Stimulated activated naive CD8-positive, alpha-beta T cell treated with anti-CD3 and anti-CD28 coated beads, Interleukin-15, Interleukin-2, amounts not matched to agents 100 U/mL and 50 U/mL, for 24 hours (primary cell): ENCODE results near the gene GSE1.
A peak's percentile ranks its signal among the peaks of the same experiment; 100 is the strongest.

ENCODE experiments used
- ATAC-seq: fragments of 150-1000 bp; cut with Tn5 transposase; one replicate; pipeline ENCODE4 v1.10.0; 2021
- DNase-seq: peaks from one replicate; pipeline ENCODE4 v3.0.0; 2021

The GSE1 gene

GRCh38 chr16:85620374-85620773 lies 7.3 kb downstream of the GSE1 start:
- no peak for ATAC-seq
- no peak for DNase-seq

GRCh38 chr16:85621698-85622428 lies 8.7 kb downstream of the GSE1 start:
- ATAC-seq (no peak), DNase-seq (no peak)

GRCh38 chr16:85622683-85623082 lies 9.6 kb downstream of the GSE1 start:
- DNase-seq: no peak

GRCh38 chr16:85623250-85623649 lies 10.1 kb downstream of the GSE1 start:
- ATAC-seq: no peak

More at GRCh38 chr16:85622683-85623082, 9.6 kb downstream of the GSE1 start:
- ATAC-seq: no peak

GRCh38 chr16:85623997-85624601 lies 11.0 kb downstream of the GSE1 start:
- DNase-seq (no peak), ATAC-seq (no peak)

More at GRCh38 chr16:85623250-85623649, 10.1 kb downstream of the GSE1 start:
- no peak for DNase-seq

GRCh38 chr16:85624646-85625045 lies 11.5 kb downstream of the GSE1 start:
- DNase-seq: no peak
- ATAC-seq: no peak

GRCh38 chr16:85625053-85625452 lies 11.9 kb downstream of the GSE1 start:
- DNase-seq (no peak), ATAC-seq (no peak)

- ATAC-seq: no peak
- no peak for DNase-seq
These were observed 12.5 kb downstream of the GSE1 start for GRCh38 chr16:85625485-85626117.

GRCh38 chr16:85626191-85626981 lies 13.3 kb downstream of the GSE1 start:
- DNase-seq: no peak
- no peak for ATAC-seq

GRCh38 chr16:85627089-85627488 lies 14.0 kb downstream of the GSE1 start:
- no peak for ATAC-seq
- DNase-seq: no peak

GRCh38 chr16:85627526-85628264 lies 14.6 kb downstream of the GSE1 start:
- DNase-seq: no peak
- ATAC-seq: no peak

- no peak for DNase-seq
These were observed 15.1 kb downstream of the GSE1 start for GRCh38 chr16:85628265-85628556.

GRCh38 chr16:85628645-85629044 lies 15.5 kb downstream of the GSE1 start:
- DNase-seq (peak; percentile 30), ATAC-seq (no peak)

More at GRCh38 chr16:85628265-85628556, 15.1 kb downstream of the GSE1 start:
- no peak for ATAC-seq

- no peak for ATAC-seq
These were observed 16.2 kb downstream of the GSE1 start for GRCh38 chr16:85629326-85629725.

GRCh38 chr16:85629853-85630252 lies 16.7 kb downstream of the GSE1 start:
- DNase-seq: no peak
- no peak for ATAC-seq

More at GRCh38 chr16:85629326-85629725, 16.2 kb downstream of the GSE1 start:
- DNase-seq: no peak

GRCh38 chr16:85631230-85631629 lies 18.1 kb downstream of the GSE1 start:
- no peak for ATAC-seq
- no peak for DNase-seq

GRCh38 chr16:85631802-85632393 lies 18.8 kb downstream of the GSE1 start:
- no peak for ATAC-seq
- no peak for DNase-seq

GRCh38 chr16:85632709-85633437 lies 19.8 kb downstream of the GSE1 start:
- ATAC-seq (no peak), DNase-seq (no peak)

- no peak for ATAC-seq
These were observed 20.3 kb downstream of the GSE1 start for GRCh38 chr16:85633438-85633743.

GRCh38 chr16:85633888-85634287 lies 20.8 kb downstream of the GSE1 start:
- DNase-seq (no peak), ATAC-seq (no peak)

More at GRCh38 chr16:85633438-85633743, 20.3 kb downstream of the GSE1 start:
- no peak for DNase-seq
